DMS153 (cell line): ENCODE results near the gene LAGE3.

ENCODE experiments used
- DNase-seq: peaks from one replicate; lab custom pipeline; 2025; lab: John Stamatoyannopoulos, UW

LAGE3 gene

DNA sequence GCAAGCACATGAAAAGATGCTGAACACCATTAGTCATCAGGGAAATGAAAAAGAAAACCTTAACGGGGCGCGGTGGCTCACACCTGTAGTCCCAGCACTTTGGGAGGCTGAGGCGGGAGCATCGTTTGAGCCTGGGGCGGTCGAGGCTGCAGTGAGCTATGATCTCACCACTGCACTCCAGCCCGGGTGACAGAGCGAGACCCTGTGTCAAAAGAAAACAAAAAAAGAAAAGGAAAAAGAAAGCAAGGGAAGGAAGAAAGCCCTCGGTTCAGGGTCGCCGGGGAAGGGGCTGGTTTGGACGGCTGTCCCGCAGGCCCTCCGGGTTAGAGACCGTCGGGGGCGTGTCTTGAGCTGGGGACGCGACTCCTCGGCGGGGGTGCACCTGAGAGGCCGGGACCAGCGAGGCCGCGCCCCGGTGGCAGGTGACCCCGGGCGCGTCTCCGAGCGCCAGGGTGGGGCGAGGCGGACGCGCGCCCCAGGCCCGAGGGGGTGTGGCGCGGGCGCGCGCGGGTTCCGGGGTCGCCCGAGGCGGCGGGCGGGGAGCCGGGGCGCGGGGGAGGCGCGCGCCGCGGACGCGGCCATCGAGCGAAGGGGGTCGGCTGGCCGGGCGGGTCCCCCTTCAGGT, 21.5 kb downstream of the LAGE3 start:
- peak; percentile 43 for DNase-seq

DNA sequence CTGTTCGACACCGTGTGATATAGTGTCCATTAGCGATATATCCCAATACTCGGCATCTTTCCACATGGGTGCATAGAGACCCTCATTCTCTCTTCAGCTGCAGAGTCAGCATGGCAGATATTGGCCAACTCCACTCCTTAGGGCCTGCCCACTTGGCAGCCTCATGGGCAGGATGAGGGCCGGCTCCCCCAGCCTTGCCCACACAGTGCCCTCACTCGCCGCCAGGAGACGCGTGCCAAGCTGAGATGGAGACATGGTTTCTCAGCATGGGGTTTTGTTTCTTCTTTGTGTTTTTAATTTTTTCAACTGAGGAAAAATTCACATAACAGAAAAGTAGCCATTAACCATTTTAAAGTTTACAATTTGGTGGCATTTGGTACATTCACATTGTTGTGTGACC, 26.3 kb downstream of the LAGE3 start:
- no peak for DNase-seq

DNA sequence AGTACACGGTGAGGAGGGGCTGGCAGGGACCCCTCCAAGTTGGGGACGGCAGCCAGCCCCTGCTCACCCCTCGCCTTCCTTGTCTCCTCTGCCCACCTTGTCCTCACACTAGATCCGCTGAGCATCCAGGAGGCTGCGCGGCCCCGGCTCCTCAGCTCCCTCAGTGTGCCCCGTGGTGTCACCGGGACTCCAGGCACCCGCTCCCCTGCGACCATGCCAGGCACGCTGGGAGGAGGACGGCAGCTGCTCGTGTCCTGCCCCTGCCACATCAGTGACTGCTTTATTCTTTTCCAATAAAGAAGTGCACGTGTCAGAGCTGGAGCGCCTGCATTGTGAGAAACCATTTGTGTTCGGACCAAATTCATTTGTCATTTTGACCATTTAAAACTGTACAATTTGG, 28.8 kb downstream of the LAGE3 start:
- no peak for DNase-seq

DNA sequence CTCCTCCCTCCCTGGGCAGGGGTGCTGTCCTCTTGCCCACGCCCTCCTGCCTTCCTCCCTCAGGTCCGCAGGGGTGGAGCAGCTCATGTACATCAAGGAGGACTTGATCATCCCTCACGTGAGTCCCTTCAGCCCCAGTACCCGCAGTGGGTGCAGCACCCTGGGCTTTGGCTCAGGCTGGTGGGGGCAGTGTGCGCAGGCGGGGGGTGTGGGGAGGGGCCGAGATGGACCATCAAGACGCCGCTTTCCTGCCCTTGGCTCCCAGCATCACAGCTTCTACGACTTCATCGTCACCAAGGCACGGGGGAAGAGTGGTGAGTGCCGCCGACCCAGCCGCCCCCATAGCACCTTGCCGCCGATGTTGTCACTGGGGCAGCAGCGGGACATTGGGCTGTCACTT, 29.5 kb downstream of the LAGE3 start:
- no peak for DNase-seq

GRCh38 chrX:154448484-154448883, 30.6 kb downstream of the LAGE3 start:
- no peak for DNase-seq

DNA sequence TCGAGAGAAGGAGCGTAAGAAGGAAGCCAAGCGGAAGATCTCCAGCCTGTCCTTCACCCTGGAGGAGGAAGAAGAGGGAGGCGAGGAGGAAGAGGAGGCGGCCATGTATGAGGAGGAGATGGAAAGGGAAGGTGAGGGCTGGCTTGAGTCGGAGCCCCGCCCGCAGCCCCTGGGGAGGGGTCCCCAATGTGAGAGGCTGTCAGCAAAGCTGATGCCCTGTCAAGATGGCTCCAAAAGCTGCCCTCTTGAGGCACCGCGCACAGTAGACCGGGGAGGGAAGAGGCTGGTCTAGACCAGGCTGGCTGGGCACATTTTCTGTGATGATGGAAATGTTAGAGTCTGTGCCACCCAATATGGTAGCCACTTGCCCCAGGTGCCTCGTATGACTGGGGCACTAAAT, 32.7 kb downstream of the LAGE3 start:
- DNase-seq: no peak

- DNase-seq: no peak
Observed at GRCh38 chrX:154445776-154446175, 33.3 kb downstream of the LAGE3 start.

GRCh38 chrX:154444755-154445246, 34.3 kb downstream of the LAGE3 start:
- DNase-seq: no peak

GRCh38 chrX:154443992-154444754, 34.9 kb downstream of the LAGE3 start, which contains the start of gene FAM50A:
FAM50A (plus strand) TSS chrX:154444141; CDS start chrX:154444236, 95 bp downstream.
- DNase-seq: peak; percentile 14

GRCh38 chrX:154443479-154443910, 35.6 kb downstream of the LAGE3 start:
- no peak for DNase-seq

DNA sequence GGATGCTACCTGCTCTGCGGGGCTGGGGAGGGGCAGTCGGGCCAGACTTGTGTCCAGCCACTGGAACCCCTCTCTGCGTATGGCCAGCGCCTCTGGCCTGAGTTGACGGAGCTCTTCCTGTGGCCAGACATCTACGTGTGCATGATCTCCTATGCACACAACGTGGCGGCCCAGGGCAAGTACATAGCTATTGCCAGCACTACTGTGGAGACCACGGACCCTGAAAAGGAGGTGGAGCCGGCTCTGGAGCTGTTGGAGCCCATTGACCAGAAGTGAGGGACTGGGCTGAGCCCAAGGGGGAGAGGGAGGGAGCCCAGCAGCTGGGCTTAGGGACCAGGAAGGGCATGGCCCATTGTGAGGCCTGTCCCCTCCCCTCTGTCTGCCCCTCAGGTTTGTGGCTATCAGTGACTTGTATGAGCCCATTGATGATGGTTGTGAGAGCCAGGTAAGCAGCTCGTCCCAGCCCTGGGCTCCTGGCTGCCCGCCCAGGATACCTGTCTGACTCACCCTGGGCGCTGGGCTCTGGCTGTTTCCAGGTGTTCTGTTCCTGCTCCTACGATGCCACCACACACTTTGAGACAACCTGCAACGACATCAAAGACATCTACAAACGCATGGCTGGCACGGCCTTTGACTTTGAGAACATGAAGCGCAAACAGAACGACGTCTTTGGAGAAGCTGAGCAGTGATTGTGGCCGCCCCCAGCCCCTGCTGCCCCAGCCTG, 36.9 kb downstream of the LAGE3 start:
- DNase-seq: no peak

DNA sequence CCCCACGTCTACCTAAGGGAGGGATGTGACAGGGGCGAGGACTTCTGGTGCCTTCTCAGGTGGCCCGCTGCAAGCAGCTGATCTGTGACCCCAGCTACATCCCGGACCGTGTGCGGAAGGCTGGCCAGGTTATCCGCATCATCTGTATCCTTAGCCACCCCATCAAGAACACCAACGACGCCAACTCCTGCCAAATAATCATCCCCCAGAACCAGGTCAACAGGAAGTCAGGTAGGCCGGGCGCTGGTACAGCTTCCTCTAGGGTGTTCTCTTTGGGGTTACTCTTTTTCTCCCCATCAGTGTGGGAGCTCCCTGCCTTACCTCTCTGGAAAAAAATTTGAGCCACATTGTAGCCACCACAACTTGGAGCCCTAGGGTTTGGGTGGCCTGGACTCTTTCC, 37.5 kb downstream of the LAGE3 start:
- DNase-seq: no peak

DNA sequence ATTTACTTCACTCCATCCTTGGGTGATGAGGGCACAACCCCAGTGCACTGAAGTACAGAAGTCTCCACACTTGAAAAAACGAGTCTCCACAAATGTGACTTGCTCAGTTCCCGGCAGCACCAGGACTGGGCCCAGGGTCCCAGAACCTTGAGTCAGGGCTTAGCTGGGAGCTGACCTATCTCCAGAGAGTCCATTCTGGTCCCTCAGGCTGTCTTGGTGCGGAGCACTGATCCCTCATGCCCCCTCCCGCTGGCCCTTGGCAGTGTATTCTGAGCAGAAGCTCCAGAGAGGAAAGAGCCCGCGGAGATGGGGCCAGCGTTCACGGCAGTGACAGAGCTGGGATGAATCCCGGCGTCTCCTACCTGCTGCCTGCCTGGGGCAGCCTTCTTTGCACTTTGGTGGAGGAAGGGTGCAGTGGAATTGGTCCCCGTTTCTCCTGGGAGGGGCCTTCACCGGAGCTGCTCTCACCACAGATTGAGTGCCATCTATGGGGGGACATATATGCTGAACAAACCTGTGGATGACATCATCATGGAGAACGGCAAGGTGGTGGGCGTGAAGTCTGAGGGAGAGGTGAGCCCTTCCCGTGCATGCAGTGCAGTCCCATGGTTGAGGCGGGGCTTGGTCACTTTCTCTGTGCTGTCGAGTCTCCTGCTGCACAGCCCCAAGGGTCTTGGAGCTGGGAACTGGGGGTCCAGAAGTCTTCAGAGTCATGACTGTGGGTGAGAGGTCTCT, 38.3 kb downstream of the LAGE3 start:
- no peak for DNase-seq

- no peak for DNase-seq
Observed at GRCh38 chrX:154439841-154440240, 39.2 kb downstream of the LAGE3 start.

GRCh38 chrX:154437971-154438893, 40.8 kb downstream of the LAGE3 start:
- no peak for DNase-seq

DNA sequence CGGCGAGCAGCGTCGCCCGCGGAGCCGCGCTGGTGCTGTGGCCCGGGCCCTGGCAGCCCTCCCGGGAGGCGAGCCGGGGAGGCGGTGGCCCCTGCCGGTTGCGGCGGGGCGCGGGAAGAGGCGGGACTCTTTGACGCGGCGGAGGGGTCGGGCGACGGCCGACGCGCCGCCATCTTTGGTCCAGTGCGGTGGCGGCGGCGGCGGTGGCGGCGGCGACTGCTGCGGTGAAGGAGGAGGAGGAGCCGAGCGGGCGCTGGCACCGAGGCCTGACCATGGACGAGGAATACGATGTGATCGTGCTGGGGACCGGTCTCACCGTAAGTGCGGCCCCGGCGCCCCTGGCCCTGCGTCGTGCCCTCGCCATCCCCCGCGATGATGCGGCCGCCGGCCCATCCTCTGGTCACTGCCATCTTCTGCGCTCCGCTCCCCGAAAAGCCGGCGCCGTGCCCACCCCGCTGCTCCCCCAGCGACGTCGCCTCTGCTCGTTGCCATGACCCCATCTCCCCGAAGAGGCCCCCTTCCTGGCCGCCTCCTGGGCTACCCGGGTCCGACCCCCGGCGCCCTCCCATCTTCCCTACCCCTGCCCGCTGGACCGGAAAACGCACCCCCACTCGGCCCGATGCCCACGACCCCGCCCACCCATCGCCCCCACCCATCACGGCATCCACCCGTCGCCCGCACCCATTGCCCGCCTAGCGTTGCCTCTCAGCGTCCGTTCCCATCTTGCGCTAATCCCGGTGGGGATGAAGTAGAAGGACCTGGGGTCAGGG, 41.9 kb downstream of the LAGE3 start, which contains the start of gene GDI1:
TSS of gene GDI1 (plus strand) at position 172 of the 770 bp plus-strand sequence. CDS start at position 273, 101 bp downstream.
- DNase-seq: peak; percentile 22

DNA sequence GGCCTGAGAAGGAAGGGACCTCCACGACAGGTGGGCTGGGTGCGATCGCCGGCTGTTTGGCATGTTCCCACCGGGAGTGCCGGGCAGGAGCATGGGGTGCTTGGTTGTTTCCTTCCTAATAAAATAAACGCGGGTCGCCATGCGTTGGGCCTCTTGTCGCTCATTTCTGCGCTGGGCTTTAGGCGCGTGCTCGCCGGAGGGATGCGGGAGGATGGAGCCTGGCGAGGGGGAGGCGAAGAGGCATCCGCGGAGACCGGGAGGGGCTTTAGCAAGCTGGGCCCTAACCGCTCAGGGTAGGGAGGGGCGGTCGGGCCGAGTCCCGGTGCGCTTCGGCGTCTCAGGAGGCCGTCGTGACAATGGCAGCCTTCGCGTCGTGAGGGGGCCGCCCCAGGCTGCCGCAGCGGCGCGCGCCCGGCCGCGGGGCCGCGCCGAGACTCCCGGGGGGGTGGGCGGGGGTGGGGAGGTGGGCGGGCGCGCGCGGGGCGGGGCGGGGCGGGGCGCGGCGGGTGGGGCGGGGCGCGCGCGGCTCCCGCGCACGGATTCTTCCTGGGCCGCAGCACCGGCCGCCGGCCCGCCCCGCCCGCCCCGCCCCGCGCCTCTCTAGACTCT, 42.6 kb downstream of the LAGE3 start:
- DNase-seq: no peak

GRCh38 chrX:154435171-154435733, 43.8 kb downstream of the LAGE3 start:
- no peak for DNase-seq
